Choroid plexus epithelial cell (primary cell): Measurements from ENCODE around the gene SLC7A8.

ENCODE experiments used
- DNase-seq: peaks from one replicate; pipeline ENCODE4 v3.0.0-alpha.2; 2010; ENCODE audit warnings: low read depth
- H3K4me3 ChIP-seq: 2 replicates; pipeline ENCODE4 v1.5.1; 2011; ENCODE audit warnings: low read depth, mild to moderate bottlenecking, control low read depth, low read length, moderate library complexity
- TF ChIP-seq, protein P1 (sequence below): conservative IDR thresholded peaks from 2 replicates; pipeline ENCODE4 v1.5.1; 2011; ENCODE audit warnings: low read depth, mild to moderate bottlenecking, control low read depth, inconsistent platforms, low read length, moderate library complexity

SLC7A8 gene

GRCh38 chr14:23163830-23164229, 19.6 kb downstream of the SLC7A8 start:
- H3K4me3 ChIP-seq: no peak overlapping the region
- DNase-seq: no peak
- TF ChIP-seq, protein P1, sequence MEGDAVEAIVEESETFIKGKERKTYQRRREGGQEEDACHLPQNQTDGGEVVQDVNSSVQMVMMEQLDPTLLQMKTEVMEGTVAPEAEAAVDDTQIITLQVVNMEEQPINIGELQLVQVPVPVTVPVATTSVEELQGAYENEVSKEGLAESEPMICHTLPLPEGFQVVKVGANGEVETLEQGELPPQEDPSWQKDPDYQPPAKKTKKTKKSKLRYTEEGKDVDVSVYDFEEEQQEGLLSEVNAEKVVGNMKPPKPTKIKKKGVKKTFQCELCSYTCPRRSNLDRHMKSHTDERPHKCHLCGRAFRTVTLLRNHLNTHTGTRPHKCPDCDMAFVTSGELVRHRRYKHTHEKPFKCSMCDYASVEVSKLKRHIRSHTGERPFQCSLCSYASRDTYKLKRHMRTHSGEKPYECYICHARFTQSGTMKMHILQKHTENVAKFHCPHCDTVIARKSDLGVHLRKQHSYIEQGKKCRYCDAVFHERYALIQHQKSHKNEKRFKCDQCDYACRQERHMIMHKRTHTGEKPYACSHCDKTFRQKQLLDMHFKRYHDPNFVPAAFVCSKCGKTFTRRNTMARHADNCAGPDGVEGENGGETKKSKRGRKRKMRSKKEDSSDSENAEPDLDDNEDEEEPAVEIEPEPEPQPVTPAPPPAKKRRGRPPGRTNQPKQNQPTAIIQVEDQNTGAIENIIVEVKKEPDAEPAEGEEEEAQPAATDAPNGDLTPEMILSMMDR: no peak

DNA sequence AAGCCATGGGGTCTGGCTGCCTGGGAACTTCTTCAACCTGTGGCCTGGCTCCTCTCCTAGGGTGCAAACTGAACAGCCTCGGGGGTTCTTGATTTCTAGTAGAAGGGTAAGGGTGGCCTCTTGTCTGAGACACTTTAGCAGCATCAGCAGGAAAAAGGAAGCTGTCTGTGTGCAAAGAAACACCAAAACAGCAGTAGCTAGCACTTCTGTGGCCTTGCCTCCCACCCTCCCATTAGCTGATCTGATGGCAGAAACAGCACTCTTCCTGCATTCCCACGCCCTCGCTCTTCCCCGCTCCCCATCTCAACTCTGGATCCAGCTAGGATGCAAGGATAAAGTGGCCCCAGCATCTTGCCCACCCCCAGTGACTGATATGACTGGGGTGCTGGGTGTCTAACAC, 20.7 kb downstream of the SLC7A8 start:
- no peak overlapping the region for H3K4me3 ChIP-seq
- no peak for DNase-seq
- TF ChIP-seq, protein P1: no peak

DNA sequence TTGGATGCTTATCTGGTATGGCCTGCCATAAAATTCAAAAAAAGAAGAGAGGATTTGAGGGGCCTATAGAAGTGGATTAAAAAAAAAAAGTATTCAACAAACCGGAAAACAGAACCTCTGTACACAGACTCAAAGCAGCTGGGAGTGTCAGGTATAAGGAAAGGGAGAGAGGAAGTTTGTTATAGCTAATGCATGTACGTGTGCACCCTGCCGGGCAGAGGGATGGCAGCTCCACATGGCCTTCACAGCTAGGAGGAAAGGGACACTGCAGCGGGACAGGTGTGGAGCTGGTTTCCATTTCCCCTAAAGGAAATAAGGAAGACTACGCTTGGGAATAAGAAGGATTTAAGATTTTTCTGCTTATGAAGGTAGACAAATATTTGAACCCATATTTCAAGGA, 21.5 kb downstream of the SLC7A8 start:
- TF ChIP-seq, protein P1: no peak
- no peak for DNase-seq
- H3K4me3 ChIP-seq: no peak overlapping the region

GRCh38 chr14:23160924-23161522, 22.4 kb downstream of the SLC7A8 start:
- TF ChIP-seq, protein P1: no peak
- DNase-seq: peak; percentile 94
- peak overlapping the region; percentile 12 for H3K4me3 ChIP-seq

DNA sequence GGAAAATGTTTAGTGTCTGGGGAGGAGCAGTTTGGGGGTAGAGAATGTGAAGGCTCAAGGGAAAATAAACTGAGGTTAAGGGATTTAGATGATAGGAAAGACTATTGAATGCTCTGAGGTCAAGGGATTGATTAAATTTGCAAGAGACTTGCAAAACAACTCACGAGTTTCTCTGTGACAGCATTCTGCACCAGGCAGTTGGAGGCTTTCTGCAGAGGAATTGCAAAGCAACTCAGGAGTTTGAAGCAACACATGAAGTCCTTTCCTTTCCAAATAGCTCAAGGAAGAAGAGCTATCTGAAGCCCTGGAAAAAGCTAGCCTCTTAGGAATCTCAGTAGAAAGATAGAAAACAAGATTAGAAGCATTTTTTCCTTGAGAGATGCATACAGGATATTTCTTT, 23.9 kb downstream of the SLC7A8 start:
- TF ChIP-seq, protein P1: no peak

DNA sequence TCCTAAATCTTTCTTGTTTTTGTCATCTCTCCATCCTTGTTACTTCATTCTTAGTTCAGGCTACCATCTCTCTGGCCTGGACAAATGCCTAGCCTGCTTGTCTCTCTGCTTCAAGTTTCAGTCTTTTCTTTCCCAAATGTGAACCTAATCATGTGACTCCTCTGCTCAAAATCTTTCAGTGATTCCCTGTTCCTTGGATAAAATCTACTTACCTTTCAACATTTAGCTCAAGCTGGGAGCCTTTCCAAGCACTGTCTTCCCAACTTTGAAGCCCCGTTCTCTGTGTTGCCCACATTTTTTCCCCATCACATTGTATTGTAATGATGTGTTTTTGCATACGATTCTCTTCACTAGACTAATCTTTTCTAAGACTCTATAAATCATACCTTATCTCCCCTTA, 24.7 kb downstream of the SLC7A8 start:
- no peak overlapping the region for H3K4me3 ChIP-seq
- TF ChIP-seq, protein P1: no peak
- DNase-seq: no peak

More for the DNA sequence above, 23.9 kb downstream of the SLC7A8 start:
- H3K4me3 ChIP-seq: no peak overlapping the region
- DNase-seq: no peak

DNA sequence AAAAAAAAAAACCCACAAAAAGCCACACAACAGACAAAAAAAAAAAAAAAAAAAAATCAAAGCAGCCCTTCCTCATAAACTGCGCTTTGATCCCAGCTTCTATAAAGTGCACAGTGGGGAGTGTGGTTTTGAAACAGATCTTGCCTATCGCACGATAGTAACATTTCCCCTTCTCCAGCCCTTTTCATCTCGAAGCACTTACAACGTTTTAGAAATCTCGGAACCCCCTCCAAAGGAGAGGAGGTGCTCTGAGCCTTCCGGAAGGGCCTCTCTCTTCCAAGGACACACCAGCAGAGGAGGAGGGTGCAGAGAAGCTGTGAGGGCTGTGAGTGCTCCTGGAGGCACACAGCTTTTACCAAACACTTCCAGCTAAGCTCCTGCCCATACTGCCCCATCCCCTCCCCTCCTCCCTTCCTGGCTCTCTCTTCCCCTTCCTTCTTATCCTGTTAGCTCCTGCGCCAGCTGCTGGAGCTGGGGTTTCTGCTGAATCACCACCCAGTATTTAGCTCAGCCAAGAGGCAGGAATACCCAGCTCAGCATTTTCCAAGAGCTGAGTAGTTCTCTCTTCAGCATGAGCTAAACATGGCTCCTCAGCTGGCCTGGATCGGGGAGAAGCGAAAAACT, 28.4 kb downstream of the SLC7A8 start:
- TF ChIP-seq, protein P1: no peak

More for the DNA sequence above, 28.4 kb downstream of the SLC7A8 start:
- DNase-seq: peak; percentile 84
- H3K4me3 ChIP-seq: no peak overlapping the region
